HCT116 (cell line): ENCODE data around the gene RRAGA. TPM values are rescaled to one million over a fixed set of nuclear protein-coding genes. Genes with fewer than 3 reads are reported as not detected.

ENCODE experiments used
- ATAC-seq: fragments of 200-7000 bp; cut with Tn5 transposase; 2 replicates; pipeline ENCODE4 v1.9.1; 2020; ENCODE audit warnings: mild to moderate bottlenecking, moderate library complexity
- BruUV-seq: library from RNA; stranded (reverse); fragments of 400-500 nt; replicated peaks from 2 replicates; lab custom pipeline; 2021; lab: Mats Ljungman, UMichigan
- CTCF ChIA-PET: fragments of 300-600 bp; sonication (Branson Sonifier 250); formaldehyde crosslinking; loops from one replicate; lab custom pipeline; 2021; ENCODE audit warnings: antibody characterized with exemption; lab: Charles Lee
- POLR2A ChIA-PET: fragments of 300-600, 350-600 bp; sonication (Branson Sonifier 250); formaldehyde crosslinking; loops from one replicate; lab custom pipeline; 2021; ENCODE audit warnings: antibody characterized with exemption; lab: Charles Lee
- RAD21 ChIA-PET, 2 experiments: fragments of 300-600 bp; sonication (Branson Sonifier 250); formaldehyde crosslinking; loops; one replicate each; lab custom pipeline; 2023; ENCODE audit warnings: low total read pairs in 2 of 2; ENCODE audit not compliant: uncharacterized antibody in 2 of 2, unreplicated experiment in 2 of 2, low non-redundant PET in 1 of 2; lab: Charles Lee
- DNase-seq: peaks from one replicate; pipeline ENCODE4 v3.0.0-alpha.2; 2010; ENCODE audit warnings: low read depth, low spot score
- H2AFZ ChIP-seq: fragments of 200-600 bp; shearing (Covaris generic), sonication (generic); 2 replicates; pipeline ENCODE4 v1.6.1; 2017; ENCODE audit warnings: low read depth, mixed run types, mixed read lengths, antibody characterized with exemption, low read length; ENCODE audit not compliant: poor library complexity, severe bottlenecking
- H3K27ac ChIP-seq: 2 replicates; pipeline ENCODE4 v1.5.1; 2012; ENCODE audit warnings: low read depth, low read length
- H3K27me3 ChIP-seq: fragments of 200-600 bp; sonication (generic); 2 replicates; pipeline ENCODE4 v1.6.1; 2016; ENCODE audit warnings: mixed run types, low read length, mixed read lengths; ENCODE audit not compliant: insufficient read depth
- H3K36me3 ChIP-seq, 2 experiments: fragments of 200-500 bp in 1 of 2; fragments of 200-600 bp in 1 of 2; sonication (Bioruptor generic) in 1 of 2; sonication (generic) in 1 of 2; 2 replicates each; pipeline versions ENCODE4 v1.5.1 to v1.6.1; 2014 to 2016; ENCODE audit warnings: low read length in 2 of 2, inconsistent platforms in 1 of 2, mixed read lengths in 1 of 2, mixed run types in 1 of 2; ENCODE audit not compliant: insufficient read depth in 2 of 2, control insufficient read depth in 1 of 2
- H3K4me1 ChIP-seq, 2 experiments: fragments of 200-600 bp in 1 of 2; sonication (generic) in 1 of 2; 2 replicates each; pipeline versions ENCODE4 v1.5.1 to v1.6.1; 2012 to 2017; ENCODE audit warnings: low read length in 2 of 2, inconsistent platforms in 1 of 2, mild to moderate bottlenecking in 1 of 2, mixed read lengths in 1 of 2, mixed run types in 1 of 2, moderate library complexity in 1 of 2; ENCODE audit not compliant: insufficient read depth in 2 of 2, control insufficient read depth in 1 of 2
- H3K4me2 ChIP-seq: fragments of 200-600 bp; sonication (generic); 2 replicates; pipeline ENCODE4 v1.6.1; 2017; ENCODE audit warnings: mixed run types, low read length, mixed read lengths
- H3K4me3 ChIP-seq, 2 experiments: fragments of 200-600 bp in 1 of 2; sonication (generic) in 1 of 2; replicated peaks in 1 of 2; 2 replicates each; pipeline ENCODE4 v1.5.1; 2011 to 2016; ENCODE audit warnings: low read length in 2 of 2, control low read depth in 1 of 2, low read depth in 1 of 2, mild to moderate bottlenecking in 1 of 2, mixed read lengths in 1 of 2, mixed run types in 1 of 2
- H3K79me2 ChIP-seq: fragments of 200-600 bp; sonication (generic); 2 replicates; pipeline ENCODE4 v1.6.1; 2017; ENCODE audit warnings: mild to moderate bottlenecking, mixed run types, low read length, moderate library complexity, mixed read lengths; ENCODE audit not compliant: insufficient read depth
- H3K9ac ChIP-seq: fragments of 200-600 bp; sonication (generic); 2 replicates; pipeline ENCODE4 v1.6.1; 2016; ENCODE audit warnings: low read length, mixed read lengths
- H3K9me2 ChIP-seq: fragments of 200-600 bp; sonication (generic), shearing (Covaris generic); 2 replicates; pipeline ENCODE4 v1.6.1; 2017; ENCODE audit warnings: mixed run types, mild to moderate bottlenecking, moderate library complexity; ENCODE audit not compliant: insufficient read depth
- H3K9me3 ChIP-seq, 2 experiments: fragments of 200-500 bp in 1 of 2; fragments of 200-600 bp in 1 of 2; sonication (Bioruptor generic) in 1 of 2; sonication (generic) in 1 of 2; 2 replicates each; pipeline ENCODE4 v1.6.1; 2014 to 2017; ENCODE audit warnings: low read length in 2 of 2, mixed read lengths in 2 of 2, inconsistent platforms in 1 of 2, low read depth in 1 of 2, mild to moderate bottlenecking in 1 of 2, mixed run types in 1 of 2, moderate library complexity in 1 of 2; ENCODE audit not compliant: control insufficient read depth in 1 of 2, insufficient read depth in 1 of 2
- H4K20me1 ChIP-seq: fragments of 200-600 bp; sonication (generic), shearing (Covaris generic); 2 replicates; pipeline ENCODE4 v1.6.1; 2017; ENCODE audit warnings: mixed run types, mild to moderate bottlenecking, moderate library complexity; ENCODE audit not compliant: insufficient read depth
- CTCF ChIP-seq, 3 experiments: fragments of 200-600 bp in 1 of 3; sonication (generic) in 1 of 3; IDR thresholded peaks in 2 of 3; conservative IDR thresholded peaks in 1 of 3; 2 replicates each; pipeline ENCODE4 v1.5.1; 2012 to 2017; ENCODE audit warnings: low read depth in 2 of 3, low read length in 2 of 3, antibody characterized with exemption in 1 of 3, borderline replicate concordance in 1 of 3, control low read depth in 1 of 3, mild to moderate bottlenecking in 1 of 3, mixed read lengths in 1 of 3, mixed run types in 1 of 3, moderate library complexity in 1 of 3; ENCODE audit not compliant: insufficient read depth in 1 of 3
- EGR1 ChIP-seq: IDR thresholded peaks from 2 replicates; pipeline ENCODE4 v1.6.1; 2012; ENCODE audit warnings: low read depth
- EZH2 ChIP-seq: fragments of 200-600 bp; sonication (generic); IDR thresholded peaks from 2 replicates; pipeline ENCODE4 v1.6.1; 2017; ENCODE audit warnings: antibody characterized with exemption, mixed run types
- EZH2phosphoT487 ChIP-seq: fragments of 200-600 bp; IDR thresholded peaks from 2 replicates; pipeline ENCODE4 v1.6.1; 2018; ENCODE audit warnings: antibody characterized with exemption, borderline replicate concordance
- JUND ChIP-seq: IDR thresholded peaks from 2 replicates; pipeline ENCODE4 v1.6.1; 2012
- POLR2AphosphoS5 ChIP-seq: IDR thresholded peaks from 2 replicates; pipeline ENCODE4 v1.6.1; 2011; ENCODE audit warnings: mild to moderate bottlenecking, low read depth, low read length, moderate library complexity
- REST ChIP-seq: IDR thresholded peaks from 2 replicates; pipeline ENCODE4 v1.6.1; 2012; ENCODE audit warnings: low read depth
- SIN3A ChIP-seq: IDR thresholded peaks from 2 replicates; pipeline ENCODE4 v1.6.1; 2012; ENCODE audit warnings: low read depth
- SRF ChIP-seq: IDR thresholded peaks from 2 replicates; pipeline ENCODE4 v1.6.1; 2012; ENCODE audit warnings: low read depth
- TCF7L2 ChIP-seq: IDR thresholded peaks from 2 replicates; pipeline ENCODE4 v1.7.0; 2011; ENCODE audit warnings: borderline replicate concordance, inconsistent platforms; ENCODE audit not compliant: insufficient read depth, insufficient read length; ENCODE audit errors: extremely low read depth
- YY1 ChIP-seq: IDR thresholded peaks from 2 replicates; pipeline ENCODE4 v1.6.1; 2011; ENCODE audit warnings: low read length, low read depth, moderate library complexity, mild to moderate bottlenecking; ENCODE audit not compliant: insufficient replicate concordance; ENCODE audit errors: extremely low read depth
- ZFX ChIP-seq: fragments of 450-650 bp; IDR thresholded peaks from 2 replicates; pipeline ENCODE4 v1.6.1; 2017
- ZNF274 ChIP-seq: fragments of 200-500 bp; sonication (Bioruptor generic); IDR thresholded peaks from 2 replicates; pipeline ENCODE4 v1.6.1; 2014; ENCODE audit warnings: mild to moderate bottlenecking, low read depth, low read length, inconsistent platforms
- intact Hi-C: fragments of 100-400 bp; cut with micrococcal nuclease; formaldehyde crosslinking; loops from 2 replicates; pipeline ENCODE4 v1.10.0; 2022
- total RNA-seq: library from RNA; stranded (reverse); gene quantifications from one replicate; pipeline ENCODE4 v1.2.1, GENCODE V29; 2021; ENCODE audit not compliant: unreplicated experiment
- TF ChIP-seq, protein P1 (sequence below): IDR thresholded peaks from 2 replicates; pipeline ENCODE4 v1.6.1; 2012
- TF ChIP-seq, protein P2 (sequence below): IDR thresholded peaks from 2 replicates; pipeline ENCODE4 v1.6.1; 2012

Gene RRAGA
- total RNA-seq, 1 experiment from 2014 or later, result 47.3 TPM

GRCh38 chr9:19018201-19018600 is 31.0 kb upstream of the RRAGA start (continued):
- TF ChIP-seq EGR1 (no peak), EZH2 (no peak), ZFX (no peak), SRF (no peak), CTCF (IDR thresholded peaks at IDR 0.05 in 2 of 3, conservative IDR thresholded peaks at IDR 0.05 in 1 of 3; ENCODE audit: borderline replicate concordance in 1 of 3, insufficient read depth in 1 of 3, low read depth in 2 of 3, low read length in 2 of 3) (no peak)
- TF ChIP-seq, all 23 proteins: peak for 0

- no peak overlapping the region for H2AFZ ChIP-seq
- BruUV-seq, result no TSS peak
- RAD21 ChIA-PET, result no interaction called here
- POLR2A ChIA-PET, result no interaction called here
- H3K79me2 ChIP-seq, result no peaks in the 10 kb centered on the region
- H3K27ac ChIP-seq, result no peak overlapping the region
- TF ChIP-seq POLR2AphosphoS5 (no peak), SIN3A (no peak), TCF7L2 (no peak), EZH2phosphoT487 (no peak), REST (no peak), CTCF (IDR thresholded peaks at IDR 0.05 in 2 of 3, conservative IDR thresholded peaks at IDR 0.05 in 1 of 3; ENCODE audit: borderline replicate concordance in 1 of 3, insufficient read depth in 1 of 3, low read depth in 2 of 3, low read length in 2 of 3) (no peak), ZFX (no peak), YY1 (no peak), JUND (no peak), ZNF274 (no peak), EGR1 (no peak)
- TF ChIP-seq, protein P1, sequence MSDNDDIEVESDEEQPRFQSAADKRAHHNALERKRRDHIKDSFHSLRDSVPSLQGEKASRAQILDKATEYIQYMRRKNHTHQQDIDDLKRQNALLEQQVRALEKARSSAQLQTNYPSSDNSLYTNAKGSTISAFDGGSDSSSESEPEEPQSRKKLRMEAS, result no peak
- TF ChIP-seq, protein P2, sequence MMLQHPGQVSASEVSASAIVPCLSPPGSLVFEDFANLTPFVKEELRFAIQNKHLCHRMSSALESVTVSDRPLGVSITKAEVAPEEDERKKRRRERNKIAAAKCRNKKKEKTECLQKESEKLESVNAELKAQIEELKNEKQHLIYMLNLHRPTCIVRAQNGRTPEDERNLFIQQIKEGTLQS, result no peak
- H3K9me3 ChIP-seq, result no peaks in the 10 kb centered on the region
- DNase-seq (no peak), ATAC-seq (no peak)
- no peak overlapping the region for H3K4me2 ChIP-seq
- no peaks in the 10 kb centered on the region for H3K36me3 ChIP-seq
- peaks cover 2% of the 10 kb centered on the region; the same call in 1 of the 2 replicates for H3K27me3 ChIP-seq
- no peaks in the 10 kb centered on the region for H3K4me1 ChIP-seq
- CTCF ChIA-PET, result interaction anchor here (1.1 kb wide), 1 partner anchor 8 kb away, joined by 4 read pairs; no protein-coding TSS in a partner anchor
- H3K4me3 ChIP-seq, result no peak overlapping the region
- intact Hi-C loops, result no loop called here
- no peak overlapping the region for H3K9ac ChIP-seq
- no peaks in the 10 kb centered on the region for H3K9me2 ChIP-seq
- no peaks in the 10 kb centered on the region for H4K20me1 ChIP-seq
Observed at GRCh38 chr9:19020886-19021455, 28.3 kb upstream of the RRAGA start.
